BJ (cell line): ENCODE results near the gene SCN10A. TPM values are rescaled to one million over a fixed set of nuclear protein-coding genes. Genes with fewer than 3 reads are reported as not detected.
A peak's percentile ranks its signal among the peaks of the same experiment; 100 is the strongest.

Source experiments
- CTCF ChIA-PET: fragments of 350-600 bp; formaldehyde crosslinking; extraction: SDS; loops from one replicate; lab custom pipeline; 2021; ENCODE audit warnings: antibody characterized with exemption, inconsistent platforms; lab: Yijun Ruan, JAX
- POLR2A ChIA-PET: fragments of 300-600 bp; sonication (Branson Sonifier 250); formaldehyde crosslinking; extraction: SDS; loops from one replicate; lab custom pipeline; 2021; ENCODE audit warnings: antibody characterized with exemption; lab: Charles Lee
- DNase-seq: peaks from one replicate; pipeline ENCODE4 v3.0.0-alpha.2; 2011; ENCODE audit warnings: low read depth
- H3K27me3 ChIP-seq: 2 replicates; pipeline ENCODE4 v1.6.0; 2011; ENCODE audit warnings: low read length; ENCODE audit not compliant: control insufficient read depth, insufficient read depth
- H3K36me3 ChIP-seq: 2 replicates; pipeline ENCODE4 v1.5.1; 2011; ENCODE audit warnings: low read length; ENCODE audit not compliant: control insufficient read depth, insufficient read depth
- H3K4me3 ChIP-seq: 2 replicates; pipeline ENCODE4 v1.5.1; 2011; ENCODE audit warnings: low read depth, mild to moderate bottlenecking, control low read depth, low read length
- CTCF ChIP-seq: IDR thresholded peaks from 2 replicates; pipeline ENCODE4 v1.5.1; 2011; ENCODE audit warnings: low read depth, mild to moderate bottlenecking, control low read depth, inconsistent platforms, low read length, moderate library complexity; ENCODE audit not compliant: insufficient read depth
- polyA plus RNA-seq: library from polyadenylated mRNA; depleted of rRNA; stranded (reverse); fragments of >200 nt; gene quantifications from 2 replicates; pipeline ENCODE4 v1.2.3, GENCODE V29; 2011

SCN10A gene
- polyA plus RNA-seq, 1 experiment, result not detected

GRCh38 chr3:38739931-38740330 is 76.1 kb downstream of the SCN10A start:
- ChIA-PET POLR2A (no interaction called here), CTCF (interaction anchor here (0.8 to 2.6 kb wide), 8 partner anchors 15 to 220 kb away, joined by 3 to 19 read pairs (median 4); no protein-coding TSS in a partner anchor)

GRCh38 chr3:38739396-38739689 is 76.7 kb downstream of the SCN10A start:
- CTCF ChIA-PET, result interaction anchor here (0.7 to 2.6 kb wide), 16 partner anchors 9 to 219 kb away, joined by 3 to 19 read pairs (median 4); no protein-coding TSS in a partner anchor
- no peak for TF ChIP-seq CTCF
- no peak for DNase-seq
- POLR2A ChIA-PET, result no interaction called here
- no peaks in the 10 kb centered on the region for H3K36me3 ChIP-seq
- H3K4me3 ChIP-seq, result no peak overlapping the region
- 0 out of 2 replicates have a peak, but pooled peaks cover 1% of the 10 kb centered on the region for H3K27me3 ChIP-seq

More at GRCh38 chr3:38739931-38740330, 76.1 kb downstream of the SCN10A start:
- no peaks in the 10 kb centered on the region for H3K36me3 ChIP-seq
- H3K27me3 ChIP-seq, result 0 out of 2 replicates have a peak, but pooled peaks cover 1% of the 10 kb centered on the region
- no peak overlapping the region for H3K4me3 ChIP-seq
- no peak for TF ChIP-seq CTCF
- DNase-seq, result no peak

- H3K27me3 ChIP-seq, result 0 out of 2 replicates have a peak, but pooled peaks cover 1% of the 10 kb centered on the region
- H3K36me3 ChIP-seq, result no peaks in the 10 kb centered on the region
- ChIA-PET CTCF (interaction anchor here (0.7 to 2.6 kb wide), 19 partner anchors 9 to 222 kb away, joined by 3 to 19 read pairs (median 4); no protein-coding TSS in a partner anchor), POLR2A (no interaction called here)
- H3K4me3 ChIP-seq, result no peak overlapping the region
- DNase-seq, result no peak
- peak; percentile 69 for TF ChIP-seq CTCF
These were observed 77.2 kb downstream of the SCN10A start for GRCh38 chr3:38738630-38739395.

GRCh38 chr3:38731522-38731921 is 84.5 kb downstream of the SCN10A start:
- H3K36me3 ChIP-seq, result no peaks in the 10 kb centered on the region
- H3K27me3 ChIP-seq, result no peaks in the 10 kb centered on the region
- no peak for DNase-seq
- POLR2A ChIA-PET, result no interaction called here
- CTCF ChIA-PET, result no interaction called here
- no peak for TF ChIP-seq CTCF
- no peak overlapping the region for H3K4me3 ChIP-seq

GRCh38 chr3:38730281-38730680 is 85.7 kb downstream of the SCN10A start:
- ChIA-PET CTCF (interaction anchor here (0.9 kb wide), 1 partner anchor 8 kb away, joined by 6 read pairs; no protein-coding TSS in a partner anchor), POLR2A (no interaction called here)
- TF ChIP-seq CTCF, result no peak
- Histone ChIP-seq H3K4me3 (no peak overlapping the region), H3K27me3 (no peaks in the 10 kb centered on the region), H3K36me3 (no peaks in the 10 kb centered on the region)
- DNase-seq, result no peak
